GM03348 (cell line): Measurements from ENCODE around the gene PLS1.
"Not testable (repeated sequence)": the region's sequence is repeated elsewhere in the genome, so short reads cannot be mapped to it uniquely, and the experiment has no call there.

Experiments
- DNase-seq: peaks from one replicate; pipeline ENCODE4 v3.0.0; 2012; ENCODE audit warnings: low spot score

The PLS1 gene

GRCh38 chr3:142694225-142694624 lies 98.0 kb downstream of the PLS1 start:
- no peak for DNase-seq

GRCh38 chr3:142705198-142705597 lies 109.0 kb downstream of the PLS1 start:
- DNase-seq: no peak

- DNase-seq: no peak
These were observed 110.3 kb downstream of the PLS1 start for GRCh38 chr3:142706321-142707127.

GRCh38 chr3:142709207-142709606 lies 113.0 kb downstream of the PLS1 start:
- DNase-seq: no peak

- DNase-seq: not testable (repeated sequence)
These were observed 118.7 kb downstream of the PLS1 start for GRCh38 chr3:142714882-142715281.

GRCh38 chr3:142716102-142716501 lies 119.9 kb downstream of the PLS1 start:
- no peak for DNase-seq

- no peak for DNase-seq
These were observed 127.4 kb downstream of the PLS1 start for GRCh38 chr3:142723665-142723967.

GRCh38 chr3:142723968-142724681 lies 127.9 kb downstream of the PLS1 start, which contains the start of gene TRPC1:
Gene TRPC1 (plus strand): TSS chr3:142724034. CDS start chr3:142724560, 526 bp downstream.
- DNase-seq: peak; percentile 98

- peak; percentile 54 for DNase-seq
These were observed 128.6 kb downstream of the PLS1 start for GRCh38 chr3:142724682-142725356.

- DNase-seq: no peak
These were observed 129.2 kb downstream of the PLS1 start for GRCh38 chr3:142725357-142725739.

- DNase-seq: no peak
These were observed 129.8 kb downstream of the PLS1 start for GRCh38 chr3:142726017-142726416.

- no peak for DNase-seq
These were observed 135.9 kb downstream of the PLS1 start for GRCh38 chr3:142732066-142732465.

GRCh38 chr3:142734834-142735233 lies 138.6 kb downstream of the PLS1 start:
- DNase-seq: no peak

- no peak for DNase-seq
These were observed 139.3 kb downstream of the PLS1 start for GRCh38 chr3:142735462-142735861.

- no peak for DNase-seq
These were observed 142.2 kb downstream of the PLS1 start for GRCh38 chr3:142738396-142738795.

GRCh38 chr3:142746646-142747045 lies 150.5 kb downstream of the PLS1 start:
- no peak for DNase-seq

- DNase-seq: not testable (repeated sequence)
These were observed 154.3 kb downstream of the PLS1 start for GRCh38 chr3:142750531-142750930.

- not testable (repeated sequence) for DNase-seq
These were observed 156.4 kb downstream of the PLS1 start for GRCh38 chr3:142752605-142753004.

- no peak for DNase-seq
These were observed 158.3 kb downstream of the PLS1 start for GRCh38 chr3:142754494-142754893.
